GM21381 (cell line): ENCODE measurements around the gene ARMC6.
"Not testable (repeated sequence)": the region's sequence is repeated elsewhere in the genome, so short reads cannot be mapped to it uniquely, and the experiment has no call there.

Source experiments
- ATAC-seq: cut with Tn5 transposase; IDR thresholded peaks from one replicate; pipeline ENCODE4 v1.9.1; 2021; ENCODE audit warnings: mild to moderate bottlenecking, moderate library complexity; ENCODE audit not compliant: unreplicated experiment

ARMC6 gene

DNA sequence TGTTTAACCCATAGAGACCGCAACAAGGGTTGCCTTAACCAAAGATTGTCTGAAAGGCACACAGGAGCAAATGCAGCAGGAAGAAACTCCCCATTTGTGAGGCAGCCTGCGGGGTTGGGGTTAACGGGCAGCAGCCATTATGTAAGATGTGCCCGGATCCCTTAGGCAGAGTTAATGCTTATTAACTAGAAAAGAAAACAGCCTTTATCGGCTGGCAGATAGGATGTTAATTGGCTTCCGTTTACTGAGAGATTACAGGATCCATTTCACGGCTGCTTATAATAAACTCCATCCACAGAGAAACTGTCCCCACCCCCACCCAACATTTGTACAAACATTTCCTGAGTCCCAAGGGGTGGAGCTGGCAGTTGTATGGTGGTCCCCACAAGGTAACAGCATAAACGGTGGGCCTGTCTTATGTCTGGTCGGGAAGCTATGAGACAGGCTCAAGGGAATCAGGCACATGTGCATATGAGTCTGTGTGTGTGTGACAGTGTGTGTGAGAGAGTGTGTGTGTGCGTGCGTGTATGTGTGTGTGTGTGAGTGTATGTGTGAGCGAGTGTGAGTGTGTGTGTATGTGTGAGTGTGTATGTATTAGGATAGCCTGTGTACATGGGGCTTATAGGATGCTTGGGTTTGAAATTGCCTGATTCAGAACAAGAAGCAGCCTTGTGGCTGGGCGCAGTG, 40.9 kb downstream of the ARMC6 start:
- no peak for ATAC-seq

DNA sequence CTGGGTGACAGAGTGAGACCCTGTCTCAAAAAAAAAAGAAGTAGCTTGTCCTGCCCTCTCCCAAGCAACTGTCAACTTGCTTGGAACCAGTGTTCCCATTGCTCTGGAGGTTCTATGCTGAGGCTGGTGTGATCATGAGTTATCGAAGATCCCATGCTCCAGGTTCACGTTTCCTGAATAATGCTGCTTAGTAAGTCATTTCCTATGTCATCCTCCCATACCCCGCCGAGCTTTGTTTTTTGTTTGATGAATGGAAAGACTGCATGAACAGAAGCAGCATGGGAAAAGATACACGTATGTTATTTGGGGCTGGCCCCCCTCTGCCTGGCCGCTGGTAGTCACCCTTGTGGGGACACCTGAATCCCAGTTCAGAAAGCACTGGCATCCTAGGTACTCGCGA, 41.7 kb downstream of the ARMC6 start:
- no peak for ATAC-seq

DNA sequence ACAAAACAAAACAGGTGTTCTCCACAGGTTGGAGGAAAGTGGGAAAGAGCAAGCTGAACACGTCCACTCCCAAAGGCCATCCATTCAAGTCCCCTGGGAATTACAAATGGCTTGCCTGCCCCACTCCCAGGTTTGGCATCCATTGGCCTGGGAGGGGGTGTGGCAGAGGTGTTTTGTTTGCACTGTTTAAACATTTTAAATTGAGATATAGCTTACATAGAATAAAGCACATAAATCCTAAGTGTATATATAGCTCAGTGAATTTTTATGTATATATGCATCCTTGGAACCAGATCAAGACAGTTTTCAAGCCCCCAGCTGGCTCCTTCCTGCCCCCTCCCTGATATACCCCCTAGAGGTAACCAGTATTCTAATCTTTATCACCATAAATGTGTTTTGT, 43.1 kb downstream of the ARMC6 start:
- ATAC-seq = no peak

DNA sequence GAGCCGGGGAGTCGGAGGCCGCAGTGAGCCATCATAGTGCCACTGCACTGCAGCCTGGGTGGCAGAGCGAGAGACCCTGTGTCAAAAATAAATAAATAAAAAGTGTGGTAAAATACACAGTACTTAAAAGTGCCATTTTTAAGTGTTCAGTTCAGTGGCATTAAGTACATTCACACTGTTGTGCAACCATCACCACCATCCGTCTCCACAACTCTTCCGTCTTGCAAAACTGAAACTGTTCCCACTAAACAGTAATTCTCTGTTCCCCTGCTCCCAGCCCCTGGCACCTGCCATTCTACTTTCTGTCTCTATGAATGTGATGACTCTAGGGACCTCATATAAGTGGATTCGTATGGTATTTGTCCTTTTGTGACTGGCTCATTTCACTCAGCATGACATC, 43.7 kb downstream of the ARMC6 start:
- ATAC-seq = no peak

DNA sequence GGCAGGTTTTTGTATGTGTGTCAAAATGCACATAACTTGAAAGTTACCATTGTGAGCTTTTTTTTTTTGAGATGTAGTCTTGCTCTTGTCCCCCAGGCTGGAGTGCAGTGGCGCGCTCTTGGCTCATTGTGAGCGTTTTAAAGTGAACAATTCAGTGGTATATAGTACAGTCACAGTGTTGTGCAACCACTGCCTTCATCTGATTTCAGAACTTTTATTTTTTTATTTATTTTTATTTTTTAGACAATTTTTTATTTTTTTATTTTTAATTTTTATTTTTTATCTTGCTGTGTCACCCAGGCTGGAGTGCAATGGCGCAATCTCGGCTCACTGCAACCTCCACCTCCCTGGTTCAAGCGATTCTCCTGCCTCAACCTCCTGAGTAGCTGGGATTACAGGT, 45.4 kb downstream of the ARMC6 start:
- no peak for ATAC-seq

DNA sequence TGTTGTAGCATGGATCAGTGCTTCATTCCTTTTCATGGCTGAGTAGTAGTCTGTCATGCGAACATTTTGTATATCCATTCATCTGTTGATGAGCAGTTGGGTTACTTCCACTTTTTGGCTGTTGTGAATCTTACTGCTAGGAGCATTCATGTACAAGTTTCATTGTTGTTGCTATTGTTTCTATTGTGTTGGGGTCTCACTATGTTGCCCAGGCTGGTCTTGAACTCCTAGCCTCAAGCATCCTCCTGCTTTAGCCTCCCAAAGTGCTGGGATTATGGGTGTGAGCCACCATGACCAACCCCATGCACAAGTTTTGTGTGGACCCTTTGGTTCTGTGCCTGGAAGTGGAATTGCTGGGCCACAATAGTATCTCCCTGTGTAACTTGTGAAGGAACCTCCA, 46.2 kb downstream of the ARMC6 start:
- no peak for ATAC-seq

DNA sequence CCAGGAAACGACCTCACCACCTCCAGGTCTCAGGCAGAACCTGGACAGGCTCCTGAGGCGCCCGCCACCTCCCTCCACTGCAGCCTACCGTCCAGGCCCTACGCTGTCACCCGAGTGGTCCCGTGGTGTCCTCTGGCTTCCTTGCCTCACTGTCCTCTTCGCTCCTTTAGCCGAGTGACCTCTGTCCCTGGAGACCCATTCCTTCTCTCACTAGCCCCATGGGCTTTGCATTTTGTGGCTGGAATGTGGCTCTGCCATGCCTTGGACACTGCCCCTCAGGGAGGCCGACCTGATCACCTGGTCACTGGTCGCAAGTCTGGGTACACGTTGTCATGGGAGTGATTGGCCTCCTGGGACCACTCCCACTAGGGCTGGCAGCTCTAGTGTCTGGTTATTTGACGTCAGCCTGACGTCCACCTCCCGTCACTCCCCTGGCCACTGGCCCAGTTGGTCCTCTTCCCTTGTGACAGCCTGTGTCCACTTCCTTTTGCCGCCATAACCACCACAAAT, 48.3 kb downstream of the ARMC6 start:
- ATAC-seq = no peak

DNA sequence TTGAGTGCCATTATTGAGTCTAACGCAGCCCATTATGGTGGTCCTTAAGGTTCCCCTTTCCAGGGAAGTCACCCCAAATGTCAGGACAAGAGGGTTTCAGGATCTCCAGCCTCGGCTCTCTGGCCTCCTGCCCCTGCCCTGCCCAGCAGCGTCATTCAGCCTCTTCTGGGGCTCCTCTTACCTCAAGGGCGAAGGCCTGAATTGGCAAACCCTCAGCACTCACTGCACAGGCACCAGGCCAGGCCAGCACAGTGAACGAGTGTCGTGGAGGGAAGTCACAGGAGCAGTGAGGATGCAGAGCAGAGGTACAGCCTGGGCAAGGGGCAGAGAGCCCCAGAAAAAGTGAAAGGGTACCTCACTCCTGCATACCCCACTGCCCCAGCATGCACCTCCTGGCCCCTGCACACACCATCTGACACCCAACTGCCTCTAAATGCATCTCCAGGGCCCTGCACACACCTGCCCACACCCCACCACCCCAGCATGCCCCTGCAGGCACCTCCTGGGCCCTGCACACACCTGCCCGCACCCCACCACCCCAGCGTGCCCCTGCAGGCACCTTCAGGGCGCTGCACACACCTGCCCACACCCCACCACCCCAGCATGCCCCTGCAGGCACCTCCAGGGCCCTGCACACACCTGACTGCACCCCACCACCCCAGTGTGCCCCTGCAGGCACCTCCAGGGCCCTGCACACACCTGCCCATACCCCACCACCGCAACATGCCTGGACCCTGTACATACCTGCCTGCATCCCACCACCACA, 50.2 kb downstream of the ARMC6 start:
- ATAC-seq = no peak

DNA sequence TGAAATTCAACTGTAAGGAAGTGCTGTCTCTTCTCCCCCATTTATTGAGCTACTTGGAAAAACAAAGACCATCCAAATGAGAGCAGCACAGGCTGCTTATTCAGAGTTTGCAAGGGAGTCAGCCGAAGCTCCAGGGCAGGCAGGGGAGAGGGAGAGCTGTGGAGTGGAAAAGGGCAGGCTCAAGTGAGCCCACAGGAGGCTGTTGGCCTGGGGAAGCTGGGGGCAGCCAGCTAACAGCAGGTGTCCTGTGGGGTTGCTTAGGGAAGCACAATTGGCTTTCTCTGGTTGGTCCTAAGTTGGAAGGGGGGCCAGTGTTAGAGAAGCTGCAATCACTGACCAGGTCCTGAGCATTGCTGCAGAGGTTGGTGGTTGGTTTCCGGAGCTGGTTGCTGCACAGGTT, 54.3 kb downstream of the ARMC6 start:
- ATAC-seq = no peak

DNA sequence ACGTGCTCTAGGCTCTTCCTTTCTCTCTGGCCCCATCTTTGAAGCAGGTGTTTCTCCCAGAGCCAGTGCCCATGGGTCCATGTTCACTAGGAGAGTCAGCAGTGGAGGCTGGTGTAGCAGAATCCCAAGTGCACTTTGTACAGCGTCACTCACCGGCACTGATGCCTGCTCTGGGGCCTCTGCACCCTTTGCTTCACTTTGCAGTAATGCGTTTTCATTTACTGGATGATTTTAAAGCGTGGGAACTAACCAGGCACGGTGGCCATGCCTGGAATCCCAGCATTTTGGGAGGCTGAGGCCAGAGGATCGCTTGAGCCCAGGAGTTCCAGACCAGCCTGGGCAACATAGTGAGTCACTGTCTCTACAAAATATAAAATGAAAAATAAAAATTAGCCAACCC, 61.1 kb downstream of the ARMC6 start:
- no peak for ATAC-seq

DNA sequence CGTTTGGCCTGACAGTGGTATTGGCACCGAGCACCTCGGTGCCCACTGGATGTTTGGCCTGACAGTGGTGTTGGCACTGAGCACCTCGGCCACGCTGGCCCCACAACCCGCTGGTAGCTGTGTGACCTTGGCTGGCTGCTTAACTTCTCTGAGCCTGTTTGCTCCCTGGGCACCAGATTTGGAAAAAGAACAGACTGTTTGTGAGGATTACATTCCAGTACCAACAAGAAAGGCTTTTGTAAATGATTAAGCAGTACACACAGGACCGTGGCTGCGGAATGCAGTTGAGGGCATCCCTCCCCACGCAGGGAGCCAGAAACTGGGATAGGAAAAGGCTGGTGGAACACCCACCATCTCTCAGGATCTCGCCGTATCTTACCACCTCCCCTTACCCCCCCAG, 62.3 kb downstream of the ARMC6 start:
- ATAC-seq = no peak

DNA sequence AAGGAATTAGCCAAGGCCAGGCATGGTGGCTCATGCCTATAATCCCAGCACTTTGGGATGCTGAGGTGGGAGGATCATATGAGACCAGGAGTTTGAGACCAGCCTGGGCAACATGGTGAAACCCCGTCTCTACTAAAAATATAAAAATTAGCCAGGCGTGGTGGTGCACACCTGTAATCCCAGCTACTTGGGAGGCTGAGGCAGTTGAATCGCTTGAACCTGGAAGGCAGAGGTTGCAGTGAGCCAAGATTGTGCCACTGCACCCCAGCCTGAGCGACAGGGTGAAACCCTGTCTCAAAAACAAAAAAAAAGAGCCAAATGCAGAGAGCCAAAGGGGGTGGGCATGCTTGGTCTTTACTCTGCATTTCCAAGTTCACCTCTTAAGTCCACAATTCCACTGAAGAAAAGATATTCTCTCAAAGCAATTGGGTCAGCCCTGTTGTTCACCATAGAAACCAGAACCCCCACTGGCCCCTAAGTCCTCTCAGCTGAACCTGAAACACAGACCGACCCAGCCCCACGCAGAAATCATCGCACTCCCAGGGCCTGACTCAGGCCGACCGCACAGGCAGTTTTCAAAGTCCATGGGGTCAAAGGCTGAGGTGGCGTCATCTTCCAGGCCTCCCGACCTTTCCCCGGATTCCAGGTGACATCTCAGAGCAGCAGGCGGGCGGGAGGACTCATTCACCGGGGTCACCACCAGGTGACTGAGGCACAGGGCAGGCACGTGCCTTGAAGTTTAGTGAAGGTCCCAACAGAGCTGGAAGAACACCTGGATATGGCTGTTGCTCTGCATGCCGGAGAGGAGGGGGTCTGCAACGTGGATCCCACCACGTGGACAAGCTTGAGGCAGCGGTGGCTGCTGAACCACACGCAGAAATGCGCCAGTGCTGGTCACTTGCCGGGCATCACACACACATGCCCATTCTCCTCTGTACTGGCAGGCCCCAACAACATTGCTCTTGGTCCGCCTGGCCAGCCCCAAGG, 63.5 kb downstream of the ARMC6 start:
- ATAC-seq = no peak

DNA sequence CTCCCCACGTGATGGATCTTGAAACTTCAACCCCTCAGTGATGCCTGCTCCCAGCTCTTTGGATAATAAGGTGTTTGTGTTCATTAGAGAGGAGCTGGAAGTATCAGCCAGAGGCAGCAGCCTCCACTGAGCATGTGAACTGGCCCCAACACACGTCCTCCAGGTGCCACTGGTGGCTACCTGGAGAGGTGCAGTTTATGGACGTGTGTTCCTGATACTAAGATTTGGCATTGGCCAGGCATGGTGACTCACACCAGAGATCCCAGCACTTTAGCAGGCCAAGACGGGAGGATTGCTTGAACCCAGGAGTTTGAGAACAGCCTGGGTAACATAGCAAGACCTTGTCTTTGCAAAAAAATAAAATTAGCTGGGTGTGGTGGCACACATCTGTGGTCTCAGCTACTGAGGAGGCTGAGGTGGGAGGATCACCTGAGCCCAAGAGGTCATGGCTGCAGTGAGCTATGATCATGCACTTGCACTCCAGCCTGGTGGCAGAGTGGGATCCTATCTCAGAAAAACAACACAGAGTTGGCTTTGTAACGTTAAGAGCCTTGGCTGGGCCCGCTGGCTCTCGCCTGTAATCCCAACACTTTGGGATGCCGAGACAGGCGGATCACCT, 64.8 kb downstream of the ARMC6 start:
- ATAC-seq = no peak

DNA sequence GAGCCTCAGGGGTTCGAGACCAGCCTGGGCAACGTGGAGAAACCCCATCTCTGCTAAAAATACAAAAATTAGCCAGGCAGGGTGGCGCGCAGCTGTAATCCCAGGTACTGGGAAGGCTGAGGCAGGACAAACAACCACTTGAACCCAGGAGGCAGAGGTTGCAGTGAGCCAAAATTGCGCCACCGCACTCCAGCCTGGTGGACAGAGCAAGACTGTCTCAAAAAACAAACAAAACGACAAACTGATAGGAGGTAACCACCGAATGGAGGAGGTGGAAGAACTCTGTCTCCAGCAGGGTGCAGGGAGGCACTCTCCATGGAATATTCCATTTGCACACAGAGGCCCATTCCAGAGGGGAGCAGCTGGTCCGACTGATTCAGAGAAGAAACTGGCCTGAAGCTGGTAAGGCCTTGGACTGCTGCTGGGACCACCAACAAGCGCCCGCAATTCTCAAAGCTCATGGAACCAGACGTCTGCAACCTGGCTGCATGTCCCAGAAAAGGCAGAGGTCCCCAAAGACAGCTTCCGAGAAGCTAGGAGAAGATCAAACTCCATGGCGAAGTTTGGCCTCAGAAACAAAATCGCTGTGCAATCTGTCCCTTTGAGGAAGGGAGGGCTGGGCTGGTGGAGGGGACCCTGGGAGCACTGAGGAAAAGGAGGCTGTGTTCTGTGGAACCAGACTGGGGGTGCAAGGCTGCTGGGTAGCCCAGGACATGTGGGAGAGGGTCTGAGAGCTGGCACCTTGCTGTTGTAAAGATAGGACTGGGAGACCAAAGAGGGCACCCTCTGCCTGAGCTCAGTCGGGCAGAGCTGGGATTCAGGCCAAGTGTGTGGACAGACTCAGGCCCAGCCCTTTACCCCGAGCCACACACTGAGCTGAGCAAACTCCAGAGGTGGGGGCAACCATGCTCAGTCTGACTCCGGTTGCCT, 65.6 kb downstream of the ARMC6 start:
- ATAC-seq = no peak

DNA sequence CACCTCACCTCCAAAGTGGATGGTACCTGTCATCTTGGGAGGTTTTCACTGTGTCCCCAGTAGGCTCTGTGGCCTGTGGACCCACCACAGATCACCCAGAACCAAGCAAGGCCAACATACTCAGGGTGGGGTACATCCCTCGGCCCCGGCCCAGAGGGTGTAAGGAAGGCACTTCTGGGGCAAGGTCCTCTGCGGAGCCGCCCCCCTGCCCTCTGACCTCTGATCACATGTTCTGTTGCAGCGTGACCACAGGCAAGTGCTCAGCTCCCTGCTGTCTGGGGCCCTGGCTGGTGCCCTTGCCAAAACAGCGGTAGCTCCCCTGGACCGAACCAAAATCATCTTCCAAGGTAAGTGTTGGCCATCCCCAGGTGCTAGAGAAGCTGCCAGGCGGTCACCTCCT, 68.1 kb downstream of the ARMC6 start:
- ATAC-seq = no peak

DNA sequence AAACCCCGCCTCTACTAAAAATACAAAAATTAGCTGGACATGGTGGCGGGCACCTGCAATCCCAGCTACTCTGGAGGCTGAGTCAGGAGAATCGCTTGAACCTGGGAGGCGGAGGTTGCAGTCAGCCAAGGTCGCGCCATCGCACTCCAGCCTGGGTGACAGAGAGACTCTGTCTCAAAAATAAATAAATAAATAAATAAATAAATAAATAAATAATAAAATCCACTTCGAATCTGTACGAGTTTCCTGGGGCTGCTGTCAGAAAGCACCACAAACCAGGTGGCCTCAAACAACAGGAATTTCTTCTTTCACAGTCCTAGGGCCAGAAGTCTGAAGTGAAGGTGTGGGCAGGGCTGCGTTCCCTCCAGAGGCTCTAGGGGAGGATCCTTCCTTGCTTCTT, 69.2 kb downstream of the ARMC6 start:
- ATAC-seq = not testable (repeated sequence)

DNA sequence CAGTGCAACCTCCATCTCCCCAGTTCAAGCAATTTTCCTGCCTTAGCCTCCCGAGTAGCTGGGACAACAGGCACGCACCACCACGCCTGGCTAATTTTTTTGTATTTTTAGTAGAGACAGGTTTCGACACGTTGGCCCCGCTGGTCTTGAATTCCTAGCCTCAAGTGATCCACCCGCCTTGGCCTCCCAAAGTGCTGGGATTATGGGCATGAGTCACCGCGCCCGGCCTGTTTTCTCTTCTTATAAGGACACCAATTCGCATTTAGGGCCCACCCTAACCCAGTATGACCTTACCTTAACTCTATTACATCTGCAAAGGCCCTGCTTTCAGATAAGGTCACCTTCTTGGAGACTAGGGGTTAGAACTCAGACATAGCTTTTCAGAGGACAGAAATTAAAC, 69.8 kb downstream of the ARMC6 start:
- ATAC-seq = no peak

DNA sequence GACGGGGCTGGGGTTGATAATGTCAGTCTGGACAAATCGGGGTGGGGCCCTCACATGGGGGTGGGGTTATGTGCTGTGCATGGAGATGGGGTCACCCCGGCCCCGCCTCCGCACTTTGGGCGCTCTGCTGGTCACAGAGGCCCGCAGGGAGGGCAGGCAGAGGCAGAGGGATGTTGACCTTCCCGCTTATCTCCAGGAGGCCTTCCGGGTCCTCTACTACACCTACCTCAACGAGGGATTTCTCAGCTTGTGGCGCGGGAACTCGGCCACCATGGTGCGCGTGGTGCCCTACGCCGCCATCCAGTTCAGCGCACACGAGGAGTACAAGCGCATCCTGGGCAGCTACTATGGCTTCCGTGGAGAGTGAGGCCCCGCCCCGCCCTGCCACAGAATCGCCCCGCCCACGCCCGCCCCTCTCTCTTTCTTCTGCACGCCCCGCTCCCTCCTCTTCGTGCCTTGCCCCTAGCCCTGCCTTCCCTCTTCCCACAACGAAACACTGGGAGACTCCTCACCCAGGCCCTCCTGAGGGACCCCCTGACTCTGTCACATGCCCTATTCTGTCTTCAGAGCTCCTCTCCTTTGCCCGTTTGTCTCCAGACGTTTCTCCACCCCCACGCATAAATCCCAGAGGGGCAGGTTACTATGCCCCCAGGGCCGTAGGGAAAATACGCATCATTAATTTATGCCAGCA, 72.1 kb downstream of the ARMC6 start:
- ATAC-seq = no peak

DNA sequence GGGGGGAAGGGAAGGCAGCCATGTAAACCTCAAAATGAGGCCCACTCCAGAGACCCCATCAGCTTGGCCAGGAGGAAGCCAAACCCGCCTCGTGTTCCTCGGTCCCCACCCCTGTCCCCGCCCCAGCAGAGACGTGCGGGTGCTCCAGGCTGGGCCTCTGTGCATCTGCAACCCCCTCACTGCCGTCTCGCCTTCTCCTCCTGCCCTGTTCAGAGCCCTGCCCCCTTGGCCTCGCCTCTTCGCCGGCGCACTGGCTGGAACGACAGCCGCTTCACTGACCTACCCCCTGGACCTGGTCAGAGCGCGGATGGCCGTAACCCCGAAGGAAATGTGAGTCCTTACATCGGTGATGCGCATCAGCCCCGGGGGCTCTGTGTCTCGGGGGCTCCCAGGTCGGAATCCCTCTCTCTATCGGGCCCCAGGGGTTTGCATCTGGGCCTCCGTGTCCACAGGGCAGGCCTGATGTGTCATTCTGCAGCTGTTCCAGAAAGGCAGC, 72.7 kb downstream of the ARMC6 start:
- ATAC-seq = no peak
